Measurements from ENCODE around the gene TRAPPC12.
A peak's percentile ranks its signal among the peaks of the same experiment; 100 is the strongest.

Gene TRAPPC12

GRCh38 chr2:3518496-3519254 lies 139.2 kb downstream of the TRAPPC12 start:
- TF ChIP-seq ZFX (IDR thresholded peaks at IDR 0.05; ENCODE audit: borderline replicate concordance) (no peak), CTCF (IDR thresholded peaks at IDR 0.05) (no peak)
- H3K27ac ChIP-seq, result peak overlapping the region; percentile 95

- peak within 1 kb of the TSS; percentile 95 for H3K27ac ChIP-seq
- TF ChIP-seq ZFX (IDR thresholded peaks at IDR 0.05; ENCODE audit: borderline replicate concordance), result no peak
- TF ChIP-seq CTCF (IDR thresholded peaks at IDR 0.05), result no peak
Observed at GRCh38 chr2:3519255-3520205, 140.0 kb downstream of the TRAPPC12 start, which contains the start of gene ADI1. ADI1 (minus strand) TSS chr2:3519531; CDS start chr2:3519487, 44 bp downstream.

GRCh38 chr2:3520591-3520990 lies 141.1 kb downstream of the TRAPPC12 start:
- TF ChIP-seq ZFX (IDR thresholded peaks at IDR 0.05; ENCODE audit: borderline replicate concordance), result no peak
- TF ChIP-seq CTCF (IDR thresholded peaks at IDR 0.05), result no peak
- H3K27ac ChIP-seq, result no peak overlapping the region

- TF ChIP-seq ZFX (IDR thresholded peaks at IDR 0.05; ENCODE audit: borderline replicate concordance), result no peak
- TF ChIP-seq CTCF (IDR thresholded peaks at IDR 0.05), result no peak
- peak overlapping the region; percentile 32; the same call in 1 of the 2 replicates for H3K27ac ChIP-seq
Observed at GRCh38 chr2:3522961-3523421, 143.5 kb downstream of the TRAPPC12 start.

GRCh38 chr2:3523551-3524041 lies 144.1 kb downstream of the TRAPPC12 start:
- peak overlapping the region; percentile 32; the same call in 1 of the 2 replicates for H3K27ac ChIP-seq
- TF ChIP-seq CTCF (IDR thresholded peaks at IDR 0.05) (no peak), ZFX (IDR thresholded peaks at IDR 0.05; ENCODE audit: borderline replicate concordance) (no peak)

GRCh38 chr2:3526871-3527270 lies 147.4 kb downstream of the TRAPPC12 start:
- no peak overlapping the region for H3K27ac ChIP-seq
- TF ChIP-seq ZFX (IDR thresholded peaks at IDR 0.05; ENCODE audit: borderline replicate concordance) (no peak), CTCF (IDR thresholded peaks at IDR 0.05) (no peak)

Measured in 22Rv1 (cell line).